H1 (cell line): ENCODE results near the gene SLC37A1. TPM values are rescaled to one million over a fixed set of nuclear protein-coding genes. Genes with fewer than 3 reads are reported as not detected.

Experiments used
- NANOG ChIP-seq: IDR thresholded peaks from 2 replicates; pipeline ENCODE4 v1.6.1; 2011; ENCODE audit warnings: low read length, low read depth, mild to moderate bottlenecking, inconsistent platforms; ENCODE audit not compliant: insufficient read depth, poor library complexity, severe bottlenecking
- SIN3A ChIP-seq, 2 experiments: IDR thresholded peaks in 1 of 2; conservative IDR thresholded peaks in 1 of 2; 2 replicates each; pipeline ENCODE4 v1.6.1; 2011 to 2012; ENCODE audit warnings: low read length in 2 of 2, improper control_type of control experiment in 1 of 2, low read depth in 1 of 2, mild to moderate bottlenecking in 1 of 2
- polyA plus RNA-seq, 7 experiments: library from polyadenylated mRNA; depleted of rRNA in 3 of 7; stranded (reverse) in 5 of 7; unstranded in 2 of 7; fragments of >200 nt in 5 of 7; fragments of 200-250 nt in 2 of 7; gene quantifications; 1 replicate in 5 of 7; 2 replicates in 1 of 7; 4 replicates in 1 of 7; pipeline versions ENCODE4 v1.2.1 to v1.2.3, GENCODE V29; 2011 to 2013; ENCODE audit warnings: missing spikeins in 2 of 7, mixed read lengths in 2 of 7
- total RNA-seq: library from RNA; stranded (reverse); fragmentation: NEBNext Ultra II Directional; extraction: Animal tissue kit (Norgen Biotek cat#: 25700); gene quantifications from 2 replicates; pipeline ENCODE4 v1.2.1, GENCODE V29; 2021

Gene SLC37A1
- total and polyA plus RNA-seq, 2 of the 8 experiments (the other 6 are each of a cell fraction or from before 2014, with no cell fraction given) = 15.6 to 30.9 TPM

DNA sequence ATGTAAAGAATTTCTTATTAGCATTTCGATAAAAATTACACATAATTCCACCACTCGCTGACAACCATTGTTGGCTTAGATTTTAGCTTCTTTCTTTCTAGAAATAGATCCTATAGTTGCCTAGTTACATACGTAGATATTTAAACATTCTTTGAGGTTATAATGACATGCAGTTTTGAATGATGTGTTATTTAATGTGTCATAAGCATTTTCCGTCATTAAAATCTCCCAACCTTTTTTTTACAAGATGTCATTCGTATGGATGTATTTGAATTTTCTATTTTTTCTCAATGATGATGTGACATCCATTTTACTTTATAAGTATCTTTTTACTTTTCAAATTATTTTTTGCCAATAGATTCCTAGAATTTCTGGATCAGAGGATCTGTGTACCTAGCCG is 44.7 kb downstream of the SLC37A1 start (continued):
- TF ChIP-seq NANOG (no peak), SIN3A (conservative IDR thresholded peaks at IDR 0.05 in 1 of 2, IDR thresholded peaks at IDR 0.05 in 1 of 2; ENCODE audit: low read depth in 1 of 2, low read length in 2 of 2) (no peak)
